LNCaP clone FGC (cell line): ENCODE measurements around the gene RGS9.

Experiments
- DNase-seq: peaks from one replicate; pipeline ENCODE4 v3.0.0-alpha.2; 2011; ENCODE audit warnings: low read depth
- H3K4me3 ChIP-seq: 2 replicates; pipeline ENCODE4 v1.5.1; 2011; ENCODE audit warnings: mild to moderate bottlenecking, low read depth, low read length, control low read depth
- CTCF ChIP-seq: IDR thresholded peaks from 2 replicates; pipeline ENCODE4 v1.5.1; 2012; ENCODE audit warnings: mild to moderate bottlenecking; ENCODE audit not compliant: control insufficient read depth, insufficient read depth; ENCODE audit errors: extremely low read depth

The RGS9 gene

DNA sequence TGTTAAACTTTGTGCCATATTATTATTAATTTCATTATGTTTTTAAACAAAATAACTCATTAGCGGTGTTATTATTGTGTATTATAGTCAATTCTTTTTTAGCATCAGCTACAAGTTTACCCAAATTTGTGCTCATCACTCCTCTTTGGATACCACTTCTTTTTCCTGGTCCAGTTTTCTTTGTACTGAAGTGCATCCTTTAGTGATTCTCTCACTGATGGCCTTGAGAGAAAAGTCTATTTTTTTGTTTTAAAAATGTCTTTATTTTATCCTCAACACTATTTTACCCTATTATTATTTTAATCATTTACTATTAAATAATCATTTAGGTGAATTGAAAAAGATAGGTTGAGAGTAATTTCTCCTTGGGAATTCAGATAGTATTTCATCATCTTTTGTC is 99.2 kb downstream of the RGS9 start:
- no peak overlapping the region for H3K4me3 ChIP-seq

DNA sequence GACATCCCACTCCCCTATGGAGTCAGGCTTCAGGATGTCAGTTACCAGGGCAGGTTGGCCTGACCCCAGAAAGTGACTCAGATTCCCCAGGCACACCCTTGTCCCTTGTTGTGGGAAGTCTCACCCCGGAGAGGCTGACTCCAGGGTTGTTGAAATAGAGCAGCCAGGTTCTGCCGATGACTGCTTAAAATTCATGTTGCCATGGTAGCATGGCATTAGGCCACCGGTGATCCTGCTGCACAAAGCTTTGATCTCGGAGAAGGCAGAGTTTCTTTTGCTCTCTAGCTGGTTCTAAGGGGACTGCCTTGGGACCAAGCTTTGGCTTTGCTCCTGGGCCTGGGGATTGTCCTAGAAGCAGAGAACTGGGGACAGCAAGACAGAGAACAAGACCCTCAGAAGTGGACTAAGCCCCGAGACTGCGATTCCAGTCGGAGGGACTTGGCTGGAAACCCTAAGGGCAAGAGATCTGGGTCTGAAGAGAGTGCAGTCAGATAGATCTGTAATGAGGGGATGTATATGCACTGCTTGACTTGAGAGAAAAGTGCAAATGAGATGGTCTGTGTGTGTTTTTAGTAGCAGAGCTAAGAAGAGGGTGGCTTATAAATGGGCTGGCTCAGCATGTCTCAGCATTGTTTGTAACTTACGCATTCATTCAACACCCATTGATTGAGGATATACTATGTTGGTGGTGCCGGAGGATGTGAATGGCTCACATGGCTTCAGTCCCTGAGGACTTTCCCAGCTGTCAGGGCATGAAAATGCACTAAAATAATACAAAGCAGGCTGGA is 106.9 kb downstream of the RGS9 start:
- H3K4me3 ChIP-seq = no peak overlapping the region
- TF ChIP-seq CTCF = no peak
- DNase-seq = no peak

More for the DNA sequence above, 99.2 kb downstream of the RGS9 start:
- no peak for TF ChIP-seq CTCF
- DNase-seq = no peak

DNA sequence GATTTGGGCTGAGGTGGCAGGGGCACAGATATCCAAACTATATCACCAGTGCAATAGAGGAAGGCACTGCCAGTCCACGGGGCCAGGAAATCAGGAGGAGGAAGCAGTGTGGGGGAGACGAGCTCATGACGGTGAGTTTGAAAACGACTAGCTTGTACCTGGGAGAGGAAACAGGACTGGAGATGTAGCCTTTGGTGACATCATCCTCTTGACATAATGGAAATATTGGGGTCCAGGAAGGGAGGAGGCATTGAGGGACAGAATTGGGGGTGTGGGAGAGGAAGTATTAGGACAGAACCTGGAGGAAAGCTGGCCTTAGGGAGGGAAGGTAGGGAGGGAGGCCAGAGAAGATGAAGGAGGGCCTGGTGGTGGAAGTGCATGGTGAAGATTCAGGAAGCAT is 109.1 kb downstream of the RGS9 start:
- no peak overlapping the region for H3K4me3 ChIP-seq
- no peak for DNase-seq
- no peak for TF ChIP-seq CTCF

DNA sequence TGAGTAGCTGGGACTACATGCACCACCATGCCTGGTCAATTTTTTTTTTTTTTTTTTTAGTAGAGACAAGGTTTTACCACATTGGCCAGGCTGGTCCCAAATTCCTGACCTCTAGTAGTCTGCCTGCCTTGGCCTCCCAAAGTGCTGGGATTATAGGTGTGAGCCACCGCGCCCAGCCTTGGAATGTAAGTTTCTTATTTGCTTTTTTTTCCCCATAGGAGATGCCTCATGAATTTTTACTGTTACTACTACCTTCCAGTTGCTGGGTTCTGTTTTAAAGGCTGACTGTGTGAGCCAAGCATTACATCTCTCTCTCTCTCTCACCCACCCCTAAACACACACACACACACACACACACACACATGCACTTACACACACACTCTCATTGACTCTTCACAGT is 112.6 kb downstream of the RGS9 start:
- no peak overlapping the region for H3K4me3 ChIP-seq
- TF ChIP-seq CTCF = no peak
- DNase-seq = no peak

GRCh38 chr17:65254166-65254565 is 117.0 kb downstream of the RGS9 start:
- H3K4me3 ChIP-seq = no peak overlapping the region
- no peak for DNase-seq
- no peak for TF ChIP-seq CTCF

GRCh38 chr17:65259281-65259680 is 122.1 kb downstream of the RGS9 start:
- H3K4me3 ChIP-seq = no peak overlapping the region
- no peak for TF ChIP-seq CTCF
- no peak for DNase-seq
